SK-N-MC (cell line): Measurements from ENCODE around the gene CAMK1D.

Experiments
- EZH2 ChIP-seq: fragments of 200-600 bp; sonication (generic); IDR thresholded peaks from one replicate; pipeline ENCODE4 v1.6.1; 2017; ENCODE audit warnings: antibody characterized with exemption
- FOXP2 ChIP-seq: optimal IDR thresholded peaks from 2 replicates; pipeline ENCODE3; 2011; ENCODE audit warnings: mild to moderate bottlenecking, moderate library complexity; ENCODE audit not compliant: insufficient read depth; ENCODE audit errors: extremely low read length, control extremely low read depth
- POLR2AphosphoS5 ChIP-seq: IDR thresholded peaks from 2 replicates; pipeline ENCODE4 v1.6.1; 2012; ENCODE audit warnings: mild to moderate bottlenecking, low read depth, low read length, borderline replicate concordance

DNA sequence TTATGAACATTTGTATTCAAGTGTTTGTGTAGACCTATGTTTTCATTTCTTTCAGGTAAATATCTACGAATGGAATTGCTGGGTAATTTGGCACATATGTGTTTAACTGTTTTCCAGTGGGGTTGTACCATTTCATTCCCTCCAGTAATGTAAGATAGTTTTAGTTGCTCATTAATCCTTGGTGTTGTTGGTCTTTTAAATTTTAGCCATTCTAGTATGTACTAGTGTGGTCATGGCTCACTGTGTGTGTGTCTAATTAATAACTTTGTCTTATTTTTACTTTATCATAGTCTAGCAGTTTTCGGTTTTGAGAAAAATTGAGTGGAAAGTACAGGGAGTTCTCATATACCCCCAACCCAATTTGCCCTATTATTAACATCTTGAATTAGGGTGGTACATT, 278.8 kb downstream of the CAMK1D start:
- no peak for TF ChIP-seq EZH2
- no peak for TF ChIP-seq POLR2AphosphoS5
- TF ChIP-seq FOXP2 = no peak
